Activated naive CD4-positive, alpha-beta T cell treated with anti-CD3 and anti-CD28 coated beads for 36 hours (primary cell): ENCODE results near the gene CASP8. TPM values are rescaled to one million over a fixed set of nuclear protein-coding genes. Genes with fewer than 3 reads are reported as not detected.
A peak's percentile ranks its signal among the peaks of the same experiment; 100 is the strongest.

Experiments used
- CTCF ChIA-PET: fragments of 350-600 bp; sonication (Branson Sonifier 250); formaldehyde crosslinking; loops from one replicate; lab custom pipeline; 2021; ENCODE audit warnings: antibody characterized with exemption; lab: Charles Lee
- DNase-seq: peaks from one replicate; pipeline ENCODE4 v3.0.0-alpha.2; 2020
- H3K27ac Mint-ChIP-seq: one replicate; pipeline ENCODE4 v1.8.0; 2021; ENCODE audit warnings: mild to moderate bottlenecking, mixed read lengths
- H3K27me3 Mint-ChIP-seq: one replicate; pipeline ENCODE4 v1.8.0; 2021; ENCODE audit warnings: low read depth, mixed read lengths
- H3K36me3 Mint-ChIP-seq: one replicate; pipeline ENCODE4 v1.8.0; 2021; ENCODE audit warnings: low read depth, mixed read lengths
- H3K4me1 Mint-ChIP-seq: one replicate; pipeline ENCODE4 v1.8.0; 2021; ENCODE audit warnings: low read depth, mixed read lengths
- H3K4me3 Mint-ChIP-seq: one replicate; pipeline ENCODE4 v1.8.0; 2021; ENCODE audit warnings: mild to moderate bottlenecking, moderate library complexity, mixed read lengths
- H3K9me3 Mint-ChIP-seq: one replicate; pipeline ENCODE4 v1.8.0; 2021; ENCODE audit warnings: mixed read lengths
- intact Hi-C: fragments of 100-400 bp; cut with micrococcal nuclease; formaldehyde crosslinking; loops from one replicate; pipeline ENCODE4 v1.15.1; 2023
- total RNA-seq, 2 experiments: library from RNA; stranded (reverse); gene quantifications; one replicate each; pipeline ENCODE4 v1.2.3, GENCODE V29; 2021

CASP8 gene
- total RNA-seq, 2 experiments from 2014 or later, result 37.0 to 39.8 TPM

- no peaks in the 10 kb centered on the region for H3K27me3 Mint-ChIP-seq
- CTCF ChIA-PET, result interaction anchor here (0.7 kb wide), 1 partner anchor 222 kb away, joined by 3 read pairs; no protein-coding TSS in a partner anchor
- H3K4me1 Mint-ChIP-seq, result peaks cover 48% of the 10 kb centered on the region
- no peak overlapping the region for H3K4me3 Mint-ChIP-seq
- H3K27ac Mint-ChIP-seq, result no peak overlapping the region
- peaks cover 3% of the 10 kb centered on the region for H3K9me3 Mint-ChIP-seq
- peaks cover 26% of the 10 kb centered on the region for H3K36me3 Mint-ChIP-seq
- intact Hi-C loops, result no loop called here
- no peak for DNase-seq
Measured at GRCh38 chr2:201246280-201246679, 14.1 kb upstream of the CASP8 start.

DNA sequence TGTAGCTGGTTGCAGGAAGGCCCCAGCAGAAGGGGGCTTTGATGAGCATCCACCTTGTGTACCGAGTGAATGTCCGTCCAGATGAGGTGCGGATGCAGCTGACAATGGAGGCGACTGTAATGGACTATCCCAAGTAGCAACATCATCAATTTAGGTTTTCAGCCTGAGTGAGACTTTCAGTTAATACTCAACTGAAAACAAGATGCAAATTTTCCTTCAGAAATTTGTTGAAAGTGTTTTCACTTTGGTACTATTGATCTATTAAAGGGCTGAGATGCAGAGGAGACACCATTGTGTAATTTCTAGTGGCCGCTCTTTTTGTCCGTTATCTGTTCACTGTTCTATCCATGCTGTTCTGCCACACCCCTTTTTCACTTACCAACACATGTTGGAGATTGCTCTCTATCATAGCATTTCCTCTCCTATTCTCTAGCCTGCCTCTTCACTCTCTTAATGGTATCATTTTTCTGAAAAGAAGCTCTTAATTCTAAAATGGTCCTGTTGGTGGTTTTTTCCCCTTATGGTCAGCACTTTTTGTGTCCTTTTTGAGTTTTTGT, 12.0 kb upstream of the CASP8 start:
- no peaks in the 10 kb centered on the region for H3K9me3 Mint-ChIP-seq
- no peak overlapping the region for H3K4me3 Mint-ChIP-seq
- CTCF ChIA-PET, result interaction anchor here (0.5 kb wide), 1 partner anchor 927 kb away, joined by 3 read pairs; no protein-coding TSS in a partner anchor
- H3K27me3 Mint-ChIP-seq, result no peaks in the 10 kb centered on the region
- H3K36me3 Mint-ChIP-seq, result peaks cover 23% of the 10 kb centered on the region
- no peak for DNase-seq
- H3K4me1 Mint-ChIP-seq, result peaks cover 54% of the 10 kb centered on the region
- no peak overlapping the region for H3K27ac Mint-ChIP-seq
- intact Hi-C loops, result no loop called here

- Mint-ChIP-seq H3K27ac (no peak overlapping the region), H3K4me3 (no peak overlapping the region), H3K4me1 (peaks cover 60% of the 10 kb centered on the region), H3K27me3 (no peaks in the 10 kb centered on the region), H3K9me3 (no peaks in the 10 kb centered on the region), H3K36me3 (peaks cover 26% of the 10 kb centered on the region)
- CTCF ChIA-PET, result interaction anchor here (1.2 kb wide), 1 partner anchor 116 kb away, joined by 3 read pairs; no protein-coding TSS in a partner anchor
- no peak for DNase-seq
- intact Hi-C loops, result no loop called here
Measured at GRCh38 chr2:201249889-201250288, 10.4 kb upstream of the CASP8 start.

DNA sequence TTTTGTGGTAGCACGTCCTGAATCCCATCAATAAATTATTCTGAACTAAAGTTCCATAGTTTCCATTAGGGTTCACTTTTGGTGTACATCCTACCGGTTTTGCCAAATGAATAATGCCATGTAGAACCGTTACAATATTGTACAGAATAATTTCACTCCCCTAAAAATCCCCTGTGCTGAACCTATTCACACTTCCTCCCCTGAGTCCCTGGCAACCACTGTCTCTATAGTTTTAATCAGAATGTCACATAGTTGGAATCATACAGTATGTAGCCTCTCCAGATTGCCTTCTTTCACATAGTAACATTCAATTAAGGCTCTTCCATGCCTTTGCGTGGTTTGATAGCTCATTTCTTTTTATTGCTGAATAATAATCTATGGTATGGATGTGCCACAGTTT, 9.6 kb upstream of the CASP8 start:
- peaks cover 25% of the 10 kb centered on the region for H3K36me3 Mint-ChIP-seq
- intact Hi-C loops, result no loop called here
- no peak overlapping the region for H3K27ac Mint-ChIP-seq
- H3K9me3 Mint-ChIP-seq, result no peaks in the 10 kb centered on the region
- no peaks in the 10 kb centered on the region for H3K27me3 Mint-ChIP-seq
- DNase-seq, result no peak
- H3K4me3 Mint-ChIP-seq, result no peak overlapping the region
- H3K4me1 Mint-ChIP-seq, result peaks cover 67% of the 10 kb centered on the region
- CTCF ChIA-PET, result interaction anchor here (0.6 to 1.1 kb wide), 3 partner anchors 11 to 23 kb away, joined by 3 to 5 read pairs (median 3); no protein-coding TSS in a partner anchor

- DNase-seq, result peak; percentile 61
- intact Hi-C loops, result loop anchor here (1.0 kb wide), 1 partner anchor 8 kb away; no protein-coding TSS in a partner anchor
- Mint-ChIP-seq H3K27ac (peak overlapping the region; percentile 28), H3K27me3 (no peaks in the 10 kb centered on the region), H3K4me3 (no peak overlapping the region), H3K4me1 (peaks cover 73% of the 10 kb centered on the region), H3K9me3 (no peaks in the 10 kb centered on the region), H3K36me3 (peaks cover 24% of the 10 kb centered on the region)
- CTCF ChIA-PET, result interaction anchor here (1.2 to 4.8 kb wide), 6 partner anchors 8 to 71 kb away, joined by 3 to 22 read pairs (median 5); partner anchors contain the start of gene CASP10
Measured at GRCh38 chr2:201254081-201254730, 6.1 kb upstream of the CASP8 start.

DNA sequence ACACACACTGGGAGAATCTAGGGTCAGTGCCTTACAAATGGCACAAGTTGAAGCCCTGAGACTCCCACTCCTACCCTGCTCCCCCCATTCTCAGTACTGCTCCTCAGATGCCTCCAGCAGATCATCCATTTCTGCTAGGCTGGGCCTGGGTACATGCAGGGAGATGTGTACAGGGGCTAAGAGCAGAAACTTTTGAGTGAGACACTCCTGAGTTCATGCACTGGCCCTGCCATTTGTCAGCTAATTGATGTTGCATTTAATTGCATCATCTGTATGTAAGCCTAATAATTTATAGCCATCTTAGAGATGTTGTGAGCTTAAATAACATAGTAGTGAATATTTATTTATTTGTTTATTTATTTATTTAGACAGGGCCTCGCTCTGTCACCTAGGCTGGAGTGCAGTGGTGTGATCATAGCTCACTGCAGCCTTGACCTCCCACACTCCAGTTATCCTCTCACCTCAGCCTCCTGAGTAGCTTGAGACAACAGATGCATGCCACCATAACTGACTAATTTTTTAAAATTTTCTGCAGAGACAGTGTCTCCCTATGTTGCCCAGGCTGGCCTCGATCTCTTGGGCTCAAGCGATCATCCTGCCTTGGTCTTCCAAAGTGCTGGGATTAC, 4.8 kb upstream of the CASP8 start:
- intact Hi-C loops, result loop anchor here (5.0 kb wide), 1 partner anchor 1122 kb away; the partner anchor contains the start of gene BMPR2
- peaks cover 17% of the 10 kb centered on the region for H3K36me3 Mint-ChIP-seq
- peaks cover 78% of the 10 kb centered on the region for H3K4me1 Mint-ChIP-seq
- DNase-seq, result no peak
- H3K9me3 Mint-ChIP-seq, result no peaks in the 10 kb centered on the region
- H3K4me3 Mint-ChIP-seq, result no peak overlapping the region
- H3K27me3 Mint-ChIP-seq, result no peaks in the 10 kb centered on the region
- CTCF ChIA-PET, result interaction anchor here (0.8 to 4.8 kb wide), 4 partner anchors 13 to 72 kb away, joined by 3 to 22 read pairs (median 8); partner anchors contain the start of gene CASP10
- peak overlapping the region; percentile 28 for H3K27ac Mint-ChIP-seq

DNA sequence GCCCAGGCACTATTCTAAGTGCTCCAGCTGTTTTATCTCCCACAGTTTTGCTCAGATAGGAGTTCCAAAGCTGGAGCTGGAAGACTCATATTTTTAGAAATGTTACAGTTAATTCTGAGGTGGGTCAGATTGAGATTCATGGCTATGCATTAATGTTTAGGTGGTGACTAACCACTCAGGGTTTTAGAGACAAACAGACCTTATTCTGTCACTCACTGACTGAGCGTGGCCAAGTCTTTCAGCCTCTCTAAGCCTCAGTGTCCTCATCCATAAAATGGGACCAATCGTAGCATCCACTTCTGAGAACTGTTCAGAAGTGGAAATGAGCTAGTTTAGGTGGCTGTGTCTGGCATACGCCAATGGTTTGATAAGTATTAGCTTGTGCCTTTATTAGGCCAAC, 4.3 kb upstream of the CASP8 start:
- H3K27me3 Mint-ChIP-seq, result no peaks in the 10 kb centered on the region

DNA sequence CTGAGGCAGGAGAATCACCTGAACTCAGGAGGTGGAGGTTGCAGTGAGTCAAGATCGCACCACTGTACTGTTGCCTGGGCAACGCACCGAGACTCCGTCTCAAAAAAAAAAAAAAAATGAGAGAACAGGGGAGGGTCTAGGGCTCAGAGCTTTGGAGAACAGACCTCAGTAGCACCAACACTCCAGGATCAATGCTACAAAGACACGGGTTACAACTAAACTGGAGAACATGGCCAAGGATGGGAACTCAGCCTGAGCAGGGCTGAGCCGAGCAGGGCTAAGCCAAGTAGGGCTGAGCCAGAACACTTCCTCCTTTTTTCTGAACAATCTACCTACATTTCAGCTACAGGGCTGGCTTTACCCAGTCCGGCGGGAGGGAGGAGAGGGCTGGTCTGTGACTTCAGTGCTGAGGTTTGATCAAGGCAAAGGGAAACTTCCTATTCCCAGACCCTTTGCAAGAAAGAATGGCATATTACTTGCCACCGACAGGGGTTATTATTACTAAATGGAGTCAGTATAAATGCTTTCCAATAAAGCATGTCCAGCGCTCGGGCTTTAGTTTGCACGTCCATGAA, 2.9 kb upstream of the CASP8 start:
- Mint-ChIP-seq H3K27ac (peak overlapping the region; percentile 97), H3K4me1 (peaks cover 73% of the 10 kb centered on the region), H3K4me3 (peak overlapping the region; percentile 78), H3K9me3 (no peaks in the 10 kb centered on the region), H3K36me3 (peaks cover 16% of the 10 kb centered on the region), H3K27me3 (no peaks in the 10 kb centered on the region)
- intact Hi-C loops, result loop anchor here (1.0 to 5.0 kb wide), 2 partner anchors 524 to 1120 kb away; partner anchors contain the start of gene BMPR2
- CTCF ChIA-PET, result interaction anchor here (4.8 kb wide), 1 partner anchor 25 kb away, joined by 22 read pairs; no protein-coding TSS in a partner anchor
- DNase-seq, result peak; percentile 60

More for the DNA sequence above, 4.3 kb upstream of the CASP8 start:
- H3K27ac Mint-ChIP-seq, result peak overlapping the region; percentile 97
- H3K4me1 Mint-ChIP-seq, result peaks cover 73% of the 10 kb centered on the region
- CTCF ChIA-PET, result interaction anchor here (1.2 to 4.8 kb wide), 2 partner anchors 19 to 24 kb away, joined by 7 to 22 read pairs; no protein-coding TSS in a partner anchor
- intact Hi-C loops, result loop anchor here (5.0 kb wide), 1 partner anchor 1121 kb away; the partner anchor contains the start of gene BMPR2
- no peak overlapping the region for H3K4me3 Mint-ChIP-seq
- DNase-seq, result no peak
- H3K36me3 Mint-ChIP-seq, result peaks cover 17% of the 10 kb centered on the region
- H3K9me3 Mint-ChIP-seq, result no peaks in the 10 kb centered on the region

- peak; percentile 98 for DNase-seq
- H3K4me3 Mint-ChIP-seq, result peak overlapping the region; percentile 78
- H3K27me3 Mint-ChIP-seq, result no peaks in the 10 kb centered on the region
- H3K36me3 Mint-ChIP-seq, result peaks cover 16% of the 10 kb centered on the region
- peak overlapping the region; percentile 97 for H3K27ac Mint-ChIP-seq
- H3K9me3 Mint-ChIP-seq, result no peaks in the 10 kb centered on the region
- CTCF ChIA-PET, result interaction anchor here (8.5 kb wide), 1 partner anchor 25 kb away, joined by 68 read pairs; no protein-coding TSS in a partner anchor
- H3K4me1 Mint-ChIP-seq, result peaks cover 71% of the 10 kb centered on the region
- intact Hi-C loops, result loop anchor here (1.0 to 5.0 kb wide), 13 partner anchors 15 to 1119 kb away; partner anchors contain the start of genes BMPR2, NIF3L1 and PPIL3
Measured at GRCh38 chr2:201257956-201258665, 2.2 kb upstream of the CASP8 start.

- CTCF ChIA-PET, result interaction anchor here (1.0 to 8.5 kb wide), 4 partner anchors 24 to 105 kb away, joined by 3 to 68 read pairs (median 6); no protein-coding TSS in a partner anchor
- no peak for DNase-seq
- H3K27me3 Mint-ChIP-seq, result no peaks in the 10 kb centered on the region
- H3K4me3 Mint-ChIP-seq, result peak overlapping the region; percentile 78
- H3K9me3 Mint-ChIP-seq, result no peaks in the 10 kb centered on the region
- H3K27ac Mint-ChIP-seq, result peak overlapping the region; percentile 97
- peaks cover 75% of the 10 kb centered on the region for H3K4me1 Mint-ChIP-seq
- H3K36me3 Mint-ChIP-seq, result peaks cover 14% of the 10 kb centered on the region
- intact Hi-C loops, result loop anchor here (1.0 to 5.0 kb wide), 12 partner anchors 14 to 1118 kb away; partner anchors contain the start of genes BMPR2, NIF3L1 and PPIL3
Measured at GRCh38 chr2:201258666-201259615, 1.4 kb upstream of the CASP8 start.
